ENCODE measurements around the gene CRY1. TPM values are rescaled to one million over a fixed set of nuclear protein-coding genes. Genes with fewer than 3 reads are reported as not detected.

The CRY1 gene
- total and polyA plus RNA-seq, 9 of the 15 experiments (the other 6 are each of a cell fraction or from before 2014, with no cell fraction given): 8.7 to 33.3 (median 25.2) TPM

GRCh38 chr12:106975993-106976658, 117.2 kb downstream of the CRY1 start (continued):
- TF ChIP-seq CHD7 (IDR thresholded peaks at IDR 0.05; ENCODE audit: low read depth, low read length) (no peak), RCOR1 (IDR thresholded peaks at IDR 0.05; ENCODE audit: borderline replicate concordance in 1 of 2, low read depth in 2 of 2, low read length in 2 of 2) (no peak), ZZZ3 (IDR thresholded peaks at IDR 0.05) (no peak), RBM22 (IDR thresholded peaks at IDR 0.05; ENCODE audit: low read depth, low read length, poor library complexity, severe bottlenecking) (no peak), POLR2B (IDR thresholded peaks at IDR 0.05; ENCODE audit: low read depth, partially characterized antibody) (peak; percentile 49), ZNF511 (CRISPR knock-in tag; IDR thresholded peaks at IDR 0.05) (no peak), L3MBTL2 (IDR thresholded peaks at IDR 0.05) (no peak), ZNF766 (CRISPR knock-in tag; conservative IDR thresholded peaks at IDR 0.05) (no peak), JUND (IDR thresholded peaks at IDR 0.05; ENCODE audit: borderline replicate concordance, low read depth, low read length) (peak; percentile 85), JUND (tag; IDR thresholded peaks at IDR 0.05; ENCODE audit: borderline replicate concordance, low read depth, low read length) (peak; percentile 87; the same call in 2 of the 3 replicates), TEAD2 (tag; IDR thresholded peaks at IDR 0.05) (no peak), RAD21 (CRISPR knock-in tag; conservative IDR thresholded peaks at IDR 0.05 in 1 of 2, IDR thresholded peaks at IDR 0.05 in 1 of 2) (peak in 1 of 2 experiments; percentile 33; a peak in 1 of 4 replicates), CREM (IDR thresholded peaks at IDR 0.05; ENCODE audit: low read depth) (no peak), ZNF75A (CRISPR knock-in tag; IDR thresholded peaks at IDR 0.05) (no peak), ERF (CRISPR knock-in tag; IDR thresholded peaks at IDR 0.05) (no peak), MEF2D (tag; conservative IDR thresholded peaks at IDR 0.05; ENCODE audit: low read depth) (no peak)

Measured in K562 (cell line).